GM12878 (cell line): ENCODE results near the gene TRMT44. TPM values are rescaled to one million over a fixed set of nuclear protein-coding genes. Genes with fewer than 3 reads are reported as not detected.

ENCODE experiments used
- ATAC-seq: fragments of 200-7000 bp; cut with Tn5 transposase; 3 replicates; pipeline ENCODE4 v1.9.1; 2020; ENCODE audit warnings: mild to moderate bottlenecking, moderate library complexity
- BruUV-seq: library from RNA; stranded (reverse); fragments of 400-500 nt; replicated peaks from 2 replicates; lab custom pipeline; 2021; lab: Mats Ljungman, UMichigan
- CTCF ChIA-PET: fragments of 300-600 bp; sonication (Branson Sonifier 250); formaldehyde crosslinking; extraction: SDS; loops from one replicate; lab custom pipeline; 2021; ENCODE audit warnings: inconsistent platforms; lab: Yijun Ruan, JAX
- POLR2A ChIA-PET: fragments of 350-600 bp; formaldehyde crosslinking; extraction: SDS; loops from one replicate; lab custom pipeline; 2021; ENCODE audit warnings: inconsistent platforms; lab: Charles Lee
- RAD21 ChIA-PET: fragments of 300-600 bp; sonication (Branson Sonifier 250); formaldehyde crosslinking; loops from one replicate; lab custom pipeline; 2023; ENCODE audit warnings: antibody characterized with exemption; ENCODE audit not compliant: unreplicated experiment; lab: Charles Lee
- SMC1A ChIA-PET: fragments of 300-600 bp; sonication (Branson Sonifier 250); formaldehyde crosslinking; loops from one replicate; lab custom pipeline; 2023; ENCODE audit not compliant: unreplicated experiment, uncharacterized antibody; lab: Charles Lee
- DNase-seq: peaks from one replicate; pipeline ENCODE4 v3.0.0-alpha.2; 2011; ENCODE audit warnings: low read depth, low spot score
- FAIRE-seq: peaks from 3 replicates; lab custom pipeline; 2011; peaks lifted over from hg19 to GRCh38; lab: Jason Lieb, UNC
- H2AFZ ChIP-seq: 2 replicates; pipeline ENCODE4 v1.6.0; 2011; ENCODE audit warnings: low read depth, low read length, control low read depth; ENCODE audit not compliant: control insufficient read depth
- H3K27ac ChIP-seq: 2 replicates; pipeline ENCODE4 v1.5.1; 2011; ENCODE audit warnings: control low read depth; ENCODE audit not compliant: control insufficient read depth, insufficient read depth
- H3K27me3 ChIP-seq, 2 experiments: replicated peaks in 1 of 2; 2 replicates each; pipeline versions ENCODE4 v1.6.0 to v1.6.1; 2011; ENCODE audit warnings: low read length in 1 of 2; ENCODE audit not compliant: control insufficient read depth in 2 of 2, insufficient read depth in 2 of 2
- H3K36me3 ChIP-seq, 2 experiments: 2 replicates each; pipeline ENCODE4 v1.5.1; 2011; ENCODE audit warnings: low read length in 1 of 2; ENCODE audit not compliant: control insufficient read depth in 2 of 2, insufficient read depth in 2 of 2
- H3K4me1 ChIP-seq: 2 replicates; pipeline ENCODE4 v1.6.1; 2011; ENCODE audit warnings: mild to moderate bottlenecking, low read length, moderate library complexity, mixed read lengths; ENCODE audit not compliant: control insufficient read depth, insufficient read depth
- H3K4me2 ChIP-seq: 2 replicates; pipeline ENCODE4 v1.6.0; 2011; ENCODE audit warnings: control low read depth; ENCODE audit not compliant: control insufficient read depth, insufficient read depth
- H3K4me3 ChIP-seq: fragments of 200-600 bp; sonication (generic); 2 replicates; pipeline ENCODE4 v1.5.1; 2016
- H3K79me2 ChIP-seq: 2 replicates; pipeline ENCODE4 v1.6.0; 2011; ENCODE audit warnings: low read length; ENCODE audit not compliant: control insufficient read depth, insufficient read depth
- H3K9ac ChIP-seq: 2 replicates; pipeline ENCODE4 v1.8.0; 2011; ENCODE audit warnings: low read length, control low read depth, mixed read lengths; ENCODE audit not compliant: control insufficient read depth, insufficient read depth
- H3K9me3 ChIP-seq: replicated peaks from 3 replicates; pipeline ENCODE4 v1.5.1; 2011; ENCODE audit warnings: mild to moderate bottlenecking, low read length; ENCODE audit not compliant: control insufficient read depth, insufficient read depth
- H4K20me1 ChIP-seq: 2 replicates; pipeline ENCODE4 v1.6.0; 2011; ENCODE audit not compliant: control insufficient read depth, insufficient read depth
- CHD1 ChIP-seq: IDR thresholded peaks from 2 replicates; pipeline ENCODE4 v1.6.1; 2012; ENCODE audit warnings: low read depth, low read length, improper control_type of control experiment
- IKZF2 ChIP-seq, 2 experiments: fragments of 450-650 bp; IDR thresholded peaks; 2 replicates each; pipeline ENCODE4 v1.6.1; 2017; ENCODE audit warnings: mild to moderate bottlenecking in 2 of 2, moderate library complexity in 2 of 2
- RBBP5 ChIP-seq: fragments of 200-600 bp; sonication (generic); conservative IDR thresholded peaks from 2 replicates; pipeline ENCODE4 v1.6.1; 2016
- ZNF384 ChIP-seq: IDR thresholded peaks from 2 replicates; pipeline ENCODE4 v1.6.1; 2012; ENCODE audit warnings: low read depth, mild to moderate bottlenecking, low read length, improper control_type of control experiment, borderline replicate concordance
- WGBS: methylation state at CpG from one replicate; pipeline ENCODE4 v1.1.6; 2016; ENCODE audit warnings: low lambda C conversion rate; ENCODE audit not compliant: insufficient replicate concordance, insufficient coverage; ENCODE audit errors: missing lambda C conversion rate; 5-methylcytosine and 5-hydroxymethylcytosine counted together
- in situ Hi-C: fragments of 300-500 bp; cut with MboI; formaldehyde crosslinking; loops from 9 replicates; pipeline ENCODE4 v1.14.3; 2018; ENCODE audit warnings: mixed read lengths
- intact Hi-C: fragments of 100-400 bp; cut with micrococcal nuclease; formaldehyde crosslinking; loops from one replicate; pipeline ENCODE4 v1.14.2; 2022; ENCODE audit not compliant: unreplicated experiment
- polyA plus RNA-seq, 11 experiments: library from polyadenylated mRNA; depleted of rRNA in 4 of 11; unstranded in 6 of 11; stranded (reverse) in 5 of 11; fragments of >200 nt; fragmentation: Nextera tagmentation in 4 of 11; fragmentation: Illumina TruSeq in 1 of 11; extraction: Ambion mirVana in 4 of 11; extraction: Trizol in 1 of 11; gene quantifications; 1 replicate in 1 of 11; 2 replicates in 10 of 11; pipeline versions ENCODE4 v1.2.1 to v1.2.3, GENCODE V29; 2011 to 2016; ENCODE audit warnings: inconsistent platforms in 2 of 11, missing spikeins in 2 of 11, low read depth in 1 of 11
- total RNA-seq, 4 experiments: library from RNA; depleted of rRNA in 3 of 4; stranded (reverse); fragments of >200 nt in 3 of 4; fragmentation: Illumina TruSeq in 1 of 4; extraction: Trizol in 1 of 4; gene quantifications; 2 replicates each; pipeline versions ENCODE4 v1.2.1 to v1.2.3, GENCODE V29; 2013 to 2021
- TF ChIP-seq, protein P1 (sequence below): IDR thresholded peaks from 2 replicates; pipeline ENCODE4 v1.6.1; 2012; ENCODE audit warnings: low read depth, low read length, improper control_type of control experiment
- TF ChIP-seq, protein P2 (sequence below): IDR thresholded peaks from 2 replicates; pipeline ENCODE4 v1.6.1; 2012; ENCODE audit warnings: mild to moderate bottlenecking, low read depth, low read length

TRMT44 gene
- total and polyA plus RNA-seq, 10 of the 15 experiments (the other 5 are each of a cell fraction or from before 2014, with no cell fraction given) = 1.3 to 18.5 (median 10.1) TPM

DNA sequence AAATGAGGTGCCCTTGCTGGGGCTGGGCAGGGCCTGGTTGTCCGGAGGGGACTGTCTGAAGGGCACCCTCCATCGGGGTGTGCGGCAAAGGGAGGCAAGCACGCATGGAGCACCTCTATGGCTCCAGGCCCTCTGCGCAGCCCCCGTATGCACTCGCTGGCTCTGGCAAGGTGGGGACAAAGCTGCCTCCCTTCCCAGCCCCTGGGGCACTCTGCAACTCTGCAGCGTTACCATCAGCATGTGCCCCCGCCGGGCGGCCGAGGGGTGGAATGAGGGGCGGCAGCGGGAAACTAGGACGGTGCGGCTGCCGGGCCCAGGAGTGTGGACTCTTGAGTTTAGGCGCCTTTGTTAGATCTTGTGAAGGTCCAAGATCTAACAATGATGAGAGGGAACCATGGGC, 26.4 kb downstream of the TRMT44 start:
- no peak for FAIRE-seq
- H4K20me1 ChIP-seq = no peaks in the 10 kb centered on the region
- no peak overlapping the region for H3K4me2 ChIP-seq
- no peaks in the 10 kb centered on the region for H3K4me1 ChIP-seq
- TF ChIP-seq ZNF384 (no peak), IKZF2 (IDR thresholded peaks at IDR 0.05) (no peak), CHD1 (no peak), RBBP5 (no peak)
- TF ChIP-seq, protein P1, sequence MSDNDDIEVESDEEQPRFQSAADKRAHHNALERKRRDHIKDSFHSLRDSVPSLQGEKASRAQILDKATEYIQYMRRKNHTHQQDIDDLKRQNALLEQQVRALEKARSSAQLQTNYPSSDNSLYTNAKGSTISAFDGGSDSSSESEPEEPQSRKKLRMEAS = no peak
- TF ChIP-seq, protein P2, sequence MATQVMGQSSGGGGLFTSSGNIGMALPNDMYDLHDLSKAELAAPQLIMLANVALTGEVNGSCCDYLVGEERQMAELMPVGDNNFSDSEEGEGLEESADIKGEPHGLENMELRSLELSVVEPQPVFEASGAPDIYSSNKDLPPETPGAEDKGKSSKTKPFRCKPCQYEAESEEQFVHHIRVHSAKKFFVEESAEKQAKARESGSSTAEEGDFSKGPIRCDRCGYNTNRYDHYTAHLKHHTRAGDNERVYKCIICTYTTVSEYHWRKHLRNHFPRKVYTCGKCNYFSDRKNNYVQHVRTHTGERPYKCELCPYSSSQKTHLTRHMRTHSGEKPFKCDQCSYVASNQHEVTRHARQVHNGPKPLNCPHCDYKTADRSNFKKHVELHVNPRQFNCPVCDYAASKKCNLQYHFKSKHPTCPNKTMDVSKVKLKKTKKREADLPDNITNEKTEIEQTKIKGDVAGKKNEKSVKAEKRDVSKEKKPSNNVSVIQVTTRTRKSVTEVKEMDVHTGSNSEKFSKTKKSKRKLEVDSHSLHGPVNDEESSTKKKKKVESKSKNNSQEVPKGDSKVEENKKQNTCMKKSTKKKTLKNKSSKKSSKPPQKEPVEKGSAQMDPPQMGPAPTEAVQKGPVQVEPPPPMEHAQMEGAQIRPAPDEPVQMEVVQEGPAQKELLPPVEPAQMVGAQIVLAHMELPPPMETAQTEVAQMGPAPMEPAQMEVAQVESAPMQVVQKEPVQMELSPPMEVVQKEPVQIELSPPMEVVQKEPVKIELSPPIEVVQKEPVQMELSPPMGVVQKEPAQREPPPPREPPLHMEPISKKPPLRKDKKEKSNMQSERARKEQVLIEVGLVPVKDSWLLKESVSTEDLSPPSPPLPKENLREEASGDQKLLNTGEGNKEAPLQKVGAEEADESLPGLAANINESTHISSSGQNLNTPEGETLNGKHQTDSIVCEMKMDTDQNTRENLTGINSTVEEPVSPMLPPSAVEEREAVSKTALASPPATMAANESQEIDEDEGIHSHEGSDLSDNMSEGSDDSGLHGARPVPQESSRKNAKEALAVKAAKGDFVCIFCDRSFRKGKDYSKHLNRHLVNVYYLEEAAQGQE = no peak
- TF ChIP-seq, all 136 proteins: peak for 0
- no peak overlapping the region for H3K4me3 ChIP-seq
- H3K27ac ChIP-seq = no peak overlapping the region
- H3K9me3 ChIP-seq = no peaks in the 10 kb centered on the region
- H3K27me3 ChIP-seq = no peaks in the 10 kb centered on the region
- no peak for DNase-seq
- intact Hi-C loops (loop anchor here (5.0 kb wide), 1 partner anchor 450 kb away; no protein-coding TSS in a partner anchor), in situ Hi-C loops (no loop called here)
- ChIA-PET POLR2A (no interaction called here), RAD21 (no interaction called here), CTCF (interaction anchor here (1.4 kb wide), 1 partner anchor 12 kb away, joined by 3 read pairs; no protein-coding TSS in a partner anchor), SMC1A (no interaction called here)
- H2AFZ ChIP-seq = no peak overlapping the region
- BruUV-seq = no TSS peak
- H3K9ac ChIP-seq = no peak overlapping the region
- H3K79me2 ChIP-seq = no peaks in the 10 kb centered on the region
- ATAC-seq = no peak
- over 99% methylated on average over 18 of the region's 18 CpGs for WGBS
- peaks cover 12 to 14% of the 10 kb centered on the region in 2 experiments for H3K36me3 ChIP-seq
